ENCODE results near the gene KIF13A.
"Not testable (repeated sequence)": the region's sequence is repeated elsewhere in the genome, so short reads cannot be mapped to it uniquely, and the experiment has no call there.

The KIF13A gene

GRCh38 chr6:17930321-17930993 lies 57.0 kb downstream of the KIF13A start:
- no peak for DNase-seq

DNA sequence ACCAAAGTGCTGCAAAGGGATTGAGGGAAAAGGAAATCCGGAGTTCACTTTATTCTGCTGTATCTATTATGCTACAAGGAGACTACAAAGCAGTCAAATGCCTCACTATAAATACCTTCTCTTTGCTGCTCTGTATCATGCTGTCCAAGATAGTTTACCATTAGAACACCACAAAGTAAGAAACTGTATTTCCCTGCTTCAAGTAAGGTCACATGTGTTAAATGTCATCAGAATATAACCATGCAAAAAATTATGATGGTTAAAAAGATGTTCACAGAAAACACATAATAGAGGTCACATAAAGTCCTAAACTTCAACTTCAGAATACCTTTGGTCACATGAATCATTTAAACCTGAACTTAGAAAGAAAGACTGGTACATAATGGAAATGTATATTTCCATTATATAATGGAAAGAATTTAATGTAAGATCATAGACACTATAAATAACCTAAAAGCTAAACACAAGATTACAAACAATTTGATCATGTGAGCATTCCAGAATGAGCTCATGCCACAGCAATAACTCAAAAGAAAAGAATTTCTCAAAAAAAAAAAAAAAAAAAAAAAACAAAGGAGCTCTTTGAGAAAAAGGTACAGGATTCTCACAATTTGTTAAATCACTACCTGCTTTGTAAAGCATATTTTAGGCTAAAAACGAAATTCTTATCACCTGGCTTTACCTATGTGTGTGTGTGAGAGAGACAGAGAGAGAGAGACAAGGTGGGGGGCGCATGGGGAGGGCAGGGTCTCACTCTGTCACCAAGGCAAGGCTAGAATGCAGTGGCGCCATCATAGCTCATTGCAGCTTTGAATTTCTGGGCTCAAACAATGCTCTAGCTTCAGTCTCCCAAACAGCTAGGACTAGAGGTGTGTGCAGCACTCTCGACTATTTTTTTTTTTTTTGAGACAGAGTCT lies 58.7 kb downstream of the KIF13A start:
- DNase-seq: no peak

- DNase-seq: no peak
These were observed 59.7 kb downstream of the KIF13A start for GRCh38 chr6:17927705-17928104.

DNA sequence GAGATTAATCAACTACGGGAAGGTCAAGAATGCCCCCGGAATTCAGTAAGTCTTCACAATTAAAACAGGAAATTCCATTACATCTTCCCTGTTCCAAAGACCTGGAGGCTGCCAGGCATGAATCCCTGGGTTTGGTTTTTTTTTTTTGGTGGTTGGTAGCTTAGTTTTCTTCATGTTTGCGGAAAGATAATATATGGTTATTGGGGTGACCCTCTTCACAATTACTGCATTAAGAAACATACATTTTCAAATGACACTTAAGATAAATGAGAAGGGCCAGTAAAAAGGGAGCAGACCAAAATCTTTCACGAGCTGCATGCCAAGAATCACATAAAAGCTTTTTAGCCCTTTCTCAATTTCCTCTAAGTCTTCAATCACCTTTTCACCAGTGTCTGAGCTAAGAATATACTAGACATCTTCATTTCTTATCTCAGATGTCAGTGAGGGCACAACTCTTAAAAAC lies 64.0 kb downstream of the KIF13A start:
- no peak for DNase-seq

- no peak for DNase-seq
These were observed 66.0 kb downstream of the KIF13A start for GRCh38 chr6:17921454-17921853.

DNA sequence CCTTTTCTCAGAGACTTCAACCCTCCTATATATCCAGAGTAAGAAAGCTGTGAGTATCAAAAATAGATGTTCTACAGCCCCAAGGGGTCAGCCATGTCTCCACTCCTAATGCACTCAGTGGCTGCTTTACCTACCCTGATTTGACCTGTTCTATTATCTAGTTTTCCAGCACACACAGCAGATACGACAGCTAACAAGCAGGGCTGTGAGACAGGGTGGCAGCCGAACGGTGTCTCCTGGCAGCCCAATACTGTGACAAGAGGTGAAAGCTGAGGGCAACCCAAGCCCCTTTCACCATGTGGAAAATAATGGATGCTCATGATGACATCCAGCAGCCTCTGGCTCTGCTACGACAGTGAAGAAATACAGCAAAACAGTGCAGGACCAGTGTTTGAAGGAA lies 67.9 kb downstream of the KIF13A start:
- DNase-seq: no peak

GRCh38 chr6:17917837-17918763 lies 69.3 kb downstream of the KIF13A start:
- DNase-seq: no peak

DNA sequence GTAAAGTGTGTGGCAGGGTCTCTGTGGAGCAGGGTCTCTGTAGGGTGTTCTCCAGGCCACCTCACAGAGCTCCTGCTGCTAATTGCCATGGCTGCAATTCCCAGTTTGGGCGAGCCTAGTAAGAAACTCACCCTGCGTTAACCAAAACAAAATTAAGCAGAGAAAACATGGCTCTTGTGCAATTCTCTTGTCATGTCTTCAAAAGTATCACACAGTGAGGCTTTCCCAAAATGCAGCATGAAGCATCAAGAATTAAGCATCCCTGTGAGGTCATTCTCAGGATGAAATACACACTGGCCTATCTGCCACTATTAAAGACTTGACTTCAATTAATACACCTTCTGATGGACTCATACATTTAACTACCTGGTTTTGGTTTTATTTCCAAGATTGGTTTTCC lies 72.8 kb downstream of the KIF13A start:
- DNase-seq: no peak

GRCh38 chr6:17912521-17912920 lies 74.9 kb downstream of the KIF13A start:
- DNase-seq: no peak

GRCh38 chr6:17911656-17912055 lies 75.8 kb downstream of the KIF13A start:
- DNase-seq: not testable (repeated sequence)

- no peak for DNase-seq
These were observed 77.2 kb downstream of the KIF13A start for GRCh38 chr6:17910189-17910588.

DNA sequence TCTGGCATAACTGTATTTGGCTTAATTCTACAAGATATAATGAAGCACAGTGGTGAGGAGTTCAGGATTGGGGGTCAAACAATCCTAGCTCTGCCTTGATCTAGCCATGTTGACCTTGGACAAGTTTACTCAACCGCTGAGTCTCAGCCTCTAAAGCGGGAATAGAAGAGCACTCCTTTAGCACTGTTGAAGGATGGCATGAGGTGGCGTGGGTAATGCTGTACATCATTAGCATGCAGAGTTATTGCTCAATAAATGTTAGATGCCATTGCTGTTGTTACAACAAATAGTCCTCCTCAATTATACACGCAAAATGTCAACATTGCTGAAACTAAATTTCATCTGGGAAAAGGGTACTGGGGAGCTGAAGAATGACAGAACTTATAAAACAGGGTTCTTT lies 78.6 kb downstream of the KIF13A start:
- no peak for DNase-seq

GRCh38 chr6:17907406-17908229 lies 79.8 kb downstream of the KIF13A start:
- DNase-seq: peak in 1 of 5 donors; percentile 53

- DNase-seq: no peak
These were observed 81.5 kb downstream of the KIF13A start for GRCh38 chr6:17905611-17906592.

GRCh38 chr6:17904491-17905120 lies 82.8 kb downstream of the KIF13A start:
- DNase-seq: no peak

GRCh38 chr6:17902974-17903373 lies 84.5 kb downstream of the KIF13A start:
- DNase-seq: no peak

DNA sequence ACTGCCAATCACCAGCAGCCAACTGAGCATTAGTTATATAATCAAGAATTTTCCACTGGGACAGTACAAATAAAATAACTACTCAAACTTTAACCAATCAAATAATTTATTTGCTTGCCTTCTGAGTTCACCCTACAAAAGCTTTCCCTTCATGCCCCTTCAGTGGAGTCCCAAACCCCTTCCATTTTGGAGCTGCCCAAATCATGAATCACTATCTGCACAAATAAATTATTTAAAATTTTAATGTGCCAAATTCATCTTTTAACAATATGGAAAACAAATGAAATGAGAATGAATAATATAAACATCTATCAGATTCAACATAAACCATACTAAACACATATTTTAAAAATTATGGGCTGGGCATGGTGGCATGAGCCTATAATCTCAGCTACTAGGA lies 85.9 kb downstream of the KIF13A start:
- no peak for DNase-seq

DNA sequence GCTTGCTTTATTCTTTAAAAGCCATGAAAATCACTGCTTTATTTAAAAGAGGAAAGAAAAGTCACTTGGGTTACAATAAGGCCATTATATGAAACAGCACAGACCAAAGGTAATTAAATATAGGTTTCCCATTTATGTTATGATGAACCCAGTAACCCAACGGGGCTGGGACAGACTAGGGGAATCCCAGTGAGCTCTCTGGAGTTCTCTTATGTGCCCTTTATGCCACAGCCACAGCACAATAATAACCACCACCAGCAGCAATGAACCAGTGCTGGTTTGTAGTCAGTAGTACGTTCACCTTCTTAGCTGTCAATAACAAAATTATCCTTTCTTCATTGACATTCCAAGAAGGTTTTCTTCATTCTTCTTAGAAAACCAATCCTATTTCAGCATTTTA lies 87.4 kb downstream of the KIF13A start:
- no peak for DNase-seq

DNA sequence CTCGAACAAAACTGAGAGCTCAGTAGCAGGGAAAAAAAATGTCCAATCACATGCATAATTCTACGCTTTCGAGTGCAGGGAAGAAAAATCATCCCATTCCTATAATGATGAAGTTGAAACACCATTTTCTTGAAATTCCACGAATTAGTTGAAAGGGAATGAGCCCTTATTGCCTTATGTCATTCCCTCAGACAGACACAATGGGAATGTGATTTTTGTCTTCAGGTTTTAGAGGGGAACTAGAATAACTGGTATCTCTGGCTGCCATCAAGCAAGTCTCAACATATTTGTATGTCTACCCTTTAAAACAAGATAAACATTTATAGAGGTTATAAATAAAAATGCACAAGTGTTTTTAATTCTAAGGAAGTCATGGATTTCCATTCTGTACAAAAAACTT lies 87.9 kb downstream of the KIF13A start:
- DNase-seq: no peak

DNA sequence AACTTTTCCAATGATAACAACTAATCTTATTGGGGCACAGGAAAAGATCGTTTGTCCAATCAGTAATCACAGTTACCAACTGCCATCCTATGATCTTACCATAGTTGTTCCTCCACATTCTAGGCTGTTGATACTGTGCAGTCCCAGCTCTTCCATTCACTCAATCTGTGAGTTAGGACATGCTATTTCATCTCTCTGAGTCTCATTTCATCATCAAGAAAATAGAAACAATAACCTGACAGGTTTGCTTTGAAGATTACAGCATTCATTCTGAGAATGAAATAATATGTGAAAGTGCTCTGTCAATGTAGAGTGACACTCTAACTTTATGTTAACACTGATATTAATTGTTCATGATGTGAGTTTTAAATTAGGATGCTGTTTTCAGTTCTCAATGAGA lies 89.8 kb downstream of the KIF13A start:
- no peak for DNase-seq

Measured in T-helper 1 cell (primary cell).